HG03442 (cell line): Measurements from ENCODE around the gene FIGN.

Source experiments
- ATAC-seq: cut with Tn5 transposase; IDR thresholded peaks from one replicate; pipeline ENCODE4 v1.9.1; 2021; ENCODE audit warnings: mild to moderate bottlenecking, moderate library complexity; ENCODE audit not compliant: unreplicated experiment

Gene FIGN

GRCh38 chr2:163665051-163665450 lies 70.8 kb downstream of the FIGN start:
- ATAC-seq, result no peak

DNA sequence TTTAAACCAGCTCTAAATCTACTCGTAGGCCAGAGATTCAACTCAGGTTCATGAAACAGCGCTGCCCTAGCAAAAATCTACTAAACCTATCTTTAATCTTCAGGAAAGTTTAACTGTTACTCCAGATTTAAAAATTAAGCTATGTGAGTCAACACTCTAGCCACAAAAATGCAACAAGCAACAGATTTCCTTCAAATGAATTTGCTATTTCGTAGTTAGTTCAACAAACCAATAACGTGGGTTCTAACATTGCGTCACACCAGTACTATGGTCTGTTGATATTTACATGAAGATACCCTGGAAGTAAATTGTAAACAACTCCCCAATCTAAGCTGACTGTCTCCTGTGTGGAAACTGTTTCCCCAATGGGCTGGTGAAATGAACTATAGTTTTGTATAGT lies 71.2 kb downstream of the FIGN start:
- no peak for ATAC-seq

GRCh38 chr2:163662141-163662780 lies 73.5 kb downstream of the FIGN start:
- ATAC-seq, result no peak

DNA sequence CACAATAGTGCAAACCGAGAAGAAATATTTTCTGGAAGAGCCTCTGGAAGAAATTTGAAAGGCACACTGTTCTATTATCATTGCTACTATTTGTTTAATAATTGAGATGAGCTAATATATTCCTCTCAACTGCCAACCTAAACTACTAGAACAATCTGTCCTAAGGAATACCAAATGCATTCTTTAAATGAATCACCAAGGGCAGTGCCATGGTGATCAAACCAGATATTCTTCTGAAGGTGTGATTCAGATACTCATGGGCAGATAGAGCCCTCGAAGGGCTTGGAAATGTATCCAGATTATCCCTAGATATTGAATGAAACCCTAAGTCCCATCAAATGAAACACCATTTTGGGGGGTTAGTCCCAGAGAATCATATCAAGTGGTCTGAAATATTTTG lies 76.6 kb downstream of the FIGN start:
- no peak for ATAC-seq

DNA sequence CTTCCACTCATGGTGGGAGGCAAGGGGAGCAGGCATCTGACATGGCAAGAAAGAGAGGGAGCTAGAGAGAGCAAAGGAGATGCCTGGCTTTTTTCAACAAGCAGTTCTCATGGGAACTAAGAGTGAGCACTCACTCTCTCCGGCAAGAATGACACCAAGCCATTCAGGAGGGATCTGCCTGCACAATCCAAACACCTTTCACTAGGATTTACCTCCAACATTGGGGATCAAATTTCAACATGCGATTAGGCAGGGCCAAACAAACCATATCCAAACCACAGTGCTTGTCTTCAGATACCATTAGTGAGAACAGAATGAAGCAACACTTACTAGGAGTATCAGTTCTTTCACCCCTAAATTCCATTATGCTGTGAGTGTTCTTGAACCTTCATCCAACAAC lies 77.3 kb downstream of the FIGN start:
- ATAC-seq, result no peak

DNA sequence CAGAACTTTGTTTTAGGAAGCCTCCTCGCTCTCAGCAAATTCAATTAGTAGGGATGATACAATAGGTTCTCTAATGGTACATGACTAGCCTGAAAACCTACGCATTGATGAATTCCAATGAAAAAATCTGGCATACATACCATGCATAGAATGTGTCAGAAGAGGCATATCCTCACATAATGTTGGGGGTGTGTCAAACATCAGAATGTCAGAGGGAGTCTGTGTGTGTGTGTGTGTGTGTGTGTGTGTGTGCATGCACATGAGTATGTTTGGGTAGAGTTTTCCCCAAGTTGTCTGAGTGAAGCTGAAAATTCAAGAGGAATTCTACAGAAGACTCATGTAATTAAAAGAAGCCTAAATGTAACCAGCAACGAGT lies 78.5 kb downstream of the FIGN start:
- no peak for ATAC-seq

- ATAC-seq, result no peak
These were observed 79.1 kb downstream of the FIGN start for GRCh38 chr2:163656622-163657280.

- no peak for ATAC-seq
These were observed 80.1 kb downstream of the FIGN start for GRCh38 chr2:163655667-163656066.

GRCh38 chr2:163652751-163653150 lies 83.1 kb downstream of the FIGN start:
- ATAC-seq, result no peak

- no peak for ATAC-seq
These were observed 86.7 kb downstream of the FIGN start for GRCh38 chr2:163649080-163649479.

GRCh38 chr2:163647300-163647699 lies 88.5 kb downstream of the FIGN start:
- no peak for ATAC-seq

- no peak for ATAC-seq
These were observed 89.1 kb downstream of the FIGN start for GRCh38 chr2:163646687-163647086.

- no peak for ATAC-seq
These were observed 91.6 kb downstream of the FIGN start for GRCh38 chr2:163644238-163644637.

DNA sequence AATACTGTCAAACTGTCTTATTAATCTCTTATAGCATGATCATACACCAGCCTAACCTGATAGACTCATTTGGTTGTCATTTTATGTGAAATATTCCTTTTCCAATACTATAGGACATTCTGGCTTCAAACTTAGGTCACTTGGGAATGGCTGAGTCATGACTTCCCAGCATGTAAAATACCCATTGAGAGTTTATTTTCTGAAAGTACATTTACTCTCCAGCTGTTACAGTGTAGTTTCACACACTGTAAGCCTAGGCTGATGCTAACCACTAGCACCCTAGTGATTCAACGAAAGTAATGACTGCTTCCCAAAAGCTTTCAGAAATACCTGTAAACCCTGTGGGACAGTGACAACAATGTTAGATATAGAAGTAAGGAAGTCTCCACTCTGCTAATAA lies 93.8 kb downstream of the FIGN start:
- ATAC-seq, result no peak

DNA sequence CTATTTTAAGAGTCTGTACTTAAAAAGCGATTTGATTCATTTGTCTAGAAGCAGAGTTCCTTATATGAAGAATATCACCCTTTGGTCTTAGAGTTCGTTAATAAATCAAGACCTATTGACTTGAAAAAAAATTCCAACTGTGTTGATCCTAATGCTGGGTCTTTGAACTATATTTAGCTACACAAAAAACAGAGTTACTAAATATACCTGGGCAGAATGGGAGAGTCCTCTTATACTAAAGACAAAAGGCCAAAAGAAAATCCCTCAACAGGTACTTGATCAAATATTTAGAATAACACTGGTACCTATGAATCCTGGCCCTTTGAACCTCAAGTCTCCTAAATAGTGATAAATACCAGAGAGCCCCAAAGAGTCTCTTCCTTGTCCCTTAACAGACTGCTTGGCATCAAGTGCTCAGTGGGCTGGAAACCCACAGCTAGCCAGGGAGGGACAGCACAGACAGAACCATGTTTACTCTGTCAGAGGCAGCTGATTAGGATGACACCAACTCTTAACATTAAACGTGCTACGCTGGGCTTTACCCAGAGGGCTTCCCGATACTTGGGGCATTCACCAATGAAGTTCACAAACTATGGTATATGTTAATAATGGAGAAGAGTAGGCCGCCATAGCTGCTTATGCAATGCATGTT lies 95.1 kb downstream of the FIGN start:
- ATAC-seq, result no peak

GRCh38 chr2:163637871-163638270 lies 97.9 kb downstream of the FIGN start:
- ATAC-seq, result no peak

GRCh38 chr2:163633291-163633690 lies 102.5 kb downstream of the FIGN start:
- no peak for ATAC-seq

GRCh38 chr2:163630836-163631235 lies 105.0 kb downstream of the FIGN start:
- ATAC-seq, result no peak

- ATAC-seq, result no peak
These were observed 109.1 kb downstream of the FIGN start for GRCh38 chr2:163626639-163627109.

- no peak for ATAC-seq
These were observed 109.6 kb downstream of the FIGN start for GRCh38 chr2:163626208-163626607.

- ATAC-seq, result no peak
These were observed 110.2 kb downstream of the FIGN start for GRCh38 chr2:163625632-163626031.

- ATAC-seq, result no peak
These were observed 114.3 kb downstream of the FIGN start for GRCh38 chr2:163621445-163622004.
